ENCODE data around the gene SPTBN4. TPM values are rescaled to one million over a fixed set of nuclear protein-coding genes. Genes with fewer than 3 reads are reported as not detected.
"Not testable (repeated sequence)": the region's sequence is repeated elsewhere in the genome, so short reads cannot be mapped to it uniquely, and the experiment has no call there.

Gene SPTBN4
- total RNA-seq, 6 donors from 2014 or later: 0.33 to 8.4 (median 0.67) TPM

DNA sequence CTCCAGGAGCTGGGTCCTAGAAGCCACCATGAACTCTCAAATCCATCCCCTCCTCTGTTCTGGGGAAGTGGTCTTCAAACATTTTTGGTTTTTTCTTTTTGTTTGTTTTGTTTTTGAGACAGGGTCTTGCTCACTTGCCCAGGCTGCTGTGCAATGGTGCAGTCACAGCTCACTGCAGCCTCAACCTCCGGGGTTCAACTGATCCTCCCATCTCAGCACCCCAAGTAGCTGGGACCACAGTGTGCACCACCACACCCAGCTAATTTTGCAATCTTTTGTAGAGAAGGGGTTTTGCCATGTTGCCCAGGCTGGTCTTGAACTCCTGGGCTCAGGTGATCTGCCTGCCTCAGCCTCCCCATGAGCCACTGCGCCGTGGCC is 8.2 kb upstream of the SPTBN4 start:
- H3K9me3 ChIP-seq: no peaks in the 10 kb centered on the region
- peaks cover 4 to 30% (median 24%) of the 10 kb centered on the region in 4 donors for H3K36me3 ChIP-seq
- no peak overlapping the region for H3K27ac ChIP-seq
- TF ChIP-seq, protein P1, sequence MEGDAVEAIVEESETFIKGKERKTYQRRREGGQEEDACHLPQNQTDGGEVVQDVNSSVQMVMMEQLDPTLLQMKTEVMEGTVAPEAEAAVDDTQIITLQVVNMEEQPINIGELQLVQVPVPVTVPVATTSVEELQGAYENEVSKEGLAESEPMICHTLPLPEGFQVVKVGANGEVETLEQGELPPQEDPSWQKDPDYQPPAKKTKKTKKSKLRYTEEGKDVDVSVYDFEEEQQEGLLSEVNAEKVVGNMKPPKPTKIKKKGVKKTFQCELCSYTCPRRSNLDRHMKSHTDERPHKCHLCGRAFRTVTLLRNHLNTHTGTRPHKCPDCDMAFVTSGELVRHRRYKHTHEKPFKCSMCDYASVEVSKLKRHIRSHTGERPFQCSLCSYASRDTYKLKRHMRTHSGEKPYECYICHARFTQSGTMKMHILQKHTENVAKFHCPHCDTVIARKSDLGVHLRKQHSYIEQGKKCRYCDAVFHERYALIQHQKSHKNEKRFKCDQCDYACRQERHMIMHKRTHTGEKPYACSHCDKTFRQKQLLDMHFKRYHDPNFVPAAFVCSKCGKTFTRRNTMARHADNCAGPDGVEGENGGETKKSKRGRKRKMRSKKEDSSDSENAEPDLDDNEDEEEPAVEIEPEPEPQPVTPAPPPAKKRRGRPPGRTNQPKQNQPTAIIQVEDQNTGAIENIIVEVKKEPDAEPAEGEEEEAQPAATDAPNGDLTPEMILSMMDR (IDR thresholded peaks at IDR 0.05): no peak
- TF ChIP-seq POLR2A (IDR thresholded peaks at IDR 0.05): no peak
- no peak for TF ChIP-seq POLR2AphosphoS5 (IDR thresholded peaks at IDR 0.05)
- no peak for TF ChIP-seq EP300 (IDR thresholded peaks at IDR 0.05)
- H3K4me3 ChIP-seq: no peak overlapping the region
- WGBS, 2 donors: 94 to 97% methylated on average over 3 of the region's 3 CpGs
- DNase-seq: no peak
- peaks cover 0 to 21% (median 6%) of the 10 kb centered on the region in 4 donors for H3K4me1 ChIP-seq
- no peaks in the 10 kb centered on the region for H3K27me3 ChIP-seq
- ATAC-seq (ENCODE audit: low FRiP score in 2 of 2): no peak

DNA sequence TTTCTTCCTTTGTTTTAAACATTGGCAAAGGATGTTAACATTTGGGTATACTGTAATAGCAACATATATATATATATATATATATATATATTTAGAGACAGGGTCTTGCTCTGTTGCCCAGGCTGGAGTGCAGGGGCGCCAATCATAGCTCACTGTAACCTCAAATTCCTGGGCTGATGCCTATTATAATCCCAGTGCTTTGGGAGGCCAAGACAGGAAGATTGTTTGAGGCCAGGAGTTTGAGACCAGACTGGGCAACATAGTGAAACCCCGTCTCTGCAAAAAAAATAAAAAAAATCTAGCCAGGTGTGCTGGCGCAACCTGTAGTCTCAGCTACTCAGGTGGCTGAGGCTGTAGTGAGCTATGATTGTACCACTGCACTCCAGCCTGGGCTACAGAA is 6.6 kb upstream of the SPTBN4 start:
- TF ChIP-seq EP300 (IDR thresholded peaks at IDR 0.05): no peak
- TF ChIP-seq, protein P1 (IDR thresholded peaks at IDR 0.05): no peak
- no peak for TF ChIP-seq POLR2AphosphoS5 (IDR thresholded peaks at IDR 0.05)
- TF ChIP-seq POLR2A (IDR thresholded peaks at IDR 0.05): no peak
- DNase-seq (no peak), ATAC-seq (ENCODE audit: low FRiP score in 2 of 2) (no peak)
- no peaks in the 10 kb centered on the region for H3K27me3 ChIP-seq
- H3K27ac ChIP-seq: no peak overlapping the region
- H3K4me1 ChIP-seq: peaks cover 13 to 37% (median 17%) of the 10 kb centered on the region in 4 donors
- 95 to 97% methylated on average over 3 of the region's 3 CpGs for WGBS, 2 donors
- H3K36me3 ChIP-seq: peaks cover 4 to 26% (median 24%) of the 10 kb centered on the region in 4 donors
- no peak overlapping the region for H3K4me3 ChIP-seq
- H3K9me3 ChIP-seq: no peaks in the 10 kb centered on the region

DNA sequence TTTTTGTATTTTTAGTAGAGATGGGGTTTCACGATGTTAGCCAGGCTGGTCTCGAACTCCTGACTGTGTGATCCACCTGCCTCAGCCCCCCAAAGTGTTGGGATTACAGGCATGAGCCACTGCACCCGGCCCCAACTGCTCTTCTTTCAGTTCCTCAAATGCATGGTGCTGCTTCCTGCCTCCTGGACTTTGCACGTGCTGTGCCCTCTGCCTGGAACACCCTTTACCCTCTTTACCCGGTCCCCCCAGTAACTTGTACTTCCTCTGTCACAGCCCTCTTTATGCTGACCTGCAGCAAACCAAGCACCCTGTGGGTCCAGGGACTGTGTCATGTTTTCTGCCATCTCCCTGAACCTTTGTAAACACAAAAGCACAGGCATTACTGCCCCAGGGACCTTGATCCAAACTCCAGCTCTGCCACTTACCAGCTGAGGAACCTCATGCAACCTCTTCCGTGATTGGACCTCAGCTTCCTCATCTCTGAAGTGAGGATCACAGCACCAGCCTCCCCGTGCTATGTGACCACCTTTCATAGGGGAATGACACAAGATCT is 5.1 kb upstream of the SPTBN4 start:
- peak in 1 of 2 donors; percentile 2 for ATAC-seq (ENCODE audit: low FRiP score in 2 of 2)
- Histone ChIP-seq H3K36me3 (peaks cover 4 to 17% (median 15%) of the 10 kb centered on the region in 4 donors), H3K4me3 (no peak overlapping the region), H3K27ac (peak overlapping the region in 2 of 4 donors; percentile 10 to 54), H3K27me3 (no peaks in the 10 kb centered on the region), H3K9me3 (no peaks in the 10 kb centered on the region), H3K4me1 (peaks cover 22 to 48% (median 27%) of the 10 kb centered on the region in 4 donors)
- TF ChIP-seq, protein P1 (IDR thresholded peaks at IDR 0.05): no peak
- TF ChIP-seq EP300 (IDR thresholded peaks at IDR 0.05) (peak in 1 of 4 donors; percentile 18), POLR2AphosphoS5 (IDR thresholded peaks at IDR 0.05) (peak in 1 of 2 donors; percentile 24), POLR2A (IDR thresholded peaks at IDR 0.05) (peak in 1 of 4 donors; percentile 13)
- DNase-seq: peak in 1 of 2 donors; percentile 55
- 60 to 64% methylated on average over 7 of the region's 7 CpGs for WGBS, 2 donors

DNA sequence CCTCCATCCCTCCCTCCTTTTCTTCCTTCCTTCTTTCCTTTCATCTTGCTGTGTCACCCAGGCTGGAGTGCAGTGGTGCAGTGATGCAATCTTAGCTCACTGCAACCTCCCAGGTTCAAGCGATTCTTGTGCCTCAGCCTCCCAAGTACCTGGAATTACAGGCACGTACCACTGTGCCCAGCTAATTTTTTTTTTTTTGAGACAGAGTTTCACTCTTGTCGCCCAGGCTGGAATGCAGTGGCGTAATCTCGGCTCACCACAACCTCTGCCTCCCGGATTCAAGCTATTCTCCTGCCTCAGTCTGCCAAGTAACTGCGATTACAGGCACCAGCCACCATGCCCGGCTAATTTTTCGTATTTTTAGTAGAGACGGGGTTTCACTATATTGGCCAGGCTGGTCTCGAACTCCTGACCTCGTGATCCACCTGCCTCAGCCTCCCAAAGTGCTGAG is 3.2 kb upstream of the SPTBN4 start:
- TF ChIP-seq POLR2A (IDR thresholded peaks at IDR 0.05) (peak in 1 of 4 donors; percentile 16), POLR2AphosphoS5 (IDR thresholded peaks at IDR 0.05) (peak in 1 of 2 donors; percentile 31)
- H3K27ac ChIP-seq: peak overlapping the region; percentile 93 to 99 (median 94)
- not testable (repeated sequence) for H3K36me3 ChIP-seq, H3K27me3 ChIP-seq, H3K9me3 ChIP-seq
- WGBS, 2 donors: 41 to 69% methylated on average over 12 of the region's 12 CpGs
- ATAC-seq (ENCODE audit: low FRiP score in 2 of 2) (peak in 1 of 2 donors; percentile 6), DNase-seq (peak in 1 of 2 donors; percentile 82)
- H3K4me3 ChIP-seq: peak overlapping the region in 3 of 4 donors; percentile 70 to 85 (median 78)
- H3K4me1 ChIP-seq: peaks cover 28 to 56% (median 34%) of the 10 kb centered on the region in 4 donors

DNA sequence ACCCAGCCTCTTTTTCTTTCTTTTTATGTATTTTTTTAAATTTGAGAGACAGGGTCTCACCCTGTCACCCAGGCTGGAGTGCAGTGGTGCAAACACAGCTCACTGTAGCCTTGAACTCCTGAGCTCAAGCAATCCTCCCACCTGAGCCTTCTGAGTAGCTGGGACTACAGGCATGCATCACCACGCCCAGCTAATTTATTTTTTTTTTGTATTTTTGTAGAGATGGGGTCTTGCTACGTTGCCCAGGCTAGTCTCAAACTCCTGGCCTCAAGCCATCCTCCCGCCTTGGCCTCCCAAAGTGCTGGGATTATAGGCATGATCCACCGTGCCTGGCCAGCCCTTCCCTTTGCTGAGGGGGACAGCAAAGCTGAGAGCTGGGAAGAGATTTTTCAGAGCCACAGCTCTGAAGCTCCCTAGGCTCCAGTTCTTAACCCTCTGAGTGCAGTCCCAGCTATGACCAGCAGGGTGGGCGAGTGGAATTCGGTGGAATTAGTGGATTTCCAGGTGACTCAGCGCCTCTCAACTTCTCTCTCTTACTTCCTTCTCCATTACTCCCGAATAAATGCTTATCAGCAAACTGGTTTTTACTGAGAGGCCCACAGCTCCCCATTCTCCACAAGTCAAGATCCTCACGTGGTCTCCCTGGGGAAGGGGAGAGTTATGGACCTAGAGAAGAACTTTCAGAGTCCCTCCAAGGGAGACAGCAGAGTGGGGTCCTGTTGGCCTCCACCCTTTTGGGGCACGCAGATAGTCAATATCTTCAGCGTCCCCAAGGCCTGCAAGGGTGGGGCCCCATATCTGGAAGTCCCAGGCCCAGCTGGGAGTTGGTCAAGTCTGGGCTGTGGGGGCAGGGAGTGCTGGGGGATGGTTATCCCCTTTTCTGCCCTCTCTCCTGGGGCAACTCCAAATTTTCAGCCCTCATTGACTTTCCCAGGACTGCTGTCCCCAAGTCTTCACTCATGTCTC is 2.5 kb upstream of the SPTBN4 start:
- 19 to 26% methylated on average over 10 to 11 of the region's 11 CpGs for WGBS, 2 donors
- ATAC-seq (ENCODE audit: low FRiP score in 2 of 2): peak; percentile 68 to 75
- peaks cover 0 to 6% (median 3%) of the 10 kb centered on the region in 4 donors for H3K27me3 ChIP-seq
- DNase-seq: peak in 1 of 2 donors; percentile 91
- peak overlapping the region; percentile 93 to 99 (median 94) for H3K27ac ChIP-seq
- H3K9me3 ChIP-seq: no peaks in the 10 kb centered on the region
- peaks cover 28 to 56% (median 34%) of the 10 kb centered on the region in 4 donors for H3K4me1 ChIP-seq
- no peaks in the 10 kb centered on the region for H3K36me3 ChIP-seq
- peak overlapping the region; percentile 70 to 85 (median 78) for H3K4me3 ChIP-seq
- TF ChIP-seq, protein P1 (IDR thresholded peaks at IDR 0.05): peak; percentile 78 to 93 (median 90)
- TF ChIP-seq EP300 (IDR thresholded peaks at IDR 0.05): no peak
- peak in 1 of 2 donors; percentile 34 for TF ChIP-seq POLR2AphosphoS5 (IDR thresholded peaks at IDR 0.05)
- TF ChIP-seq POLR2A (IDR thresholded peaks at IDR 0.05): peak in 1 of 4 donors; percentile 55

All from upper lobe of left lung (tissue), 6 donors.